ENCODE data around the gene ZFP36L2. TPM values are rescaled to one million over a fixed set of nuclear protein-coding genes. Genes with fewer than 3 reads are reported as not detected.

The ZFP36L2 gene
- total and polyA plus RNA-seq, 9 of the 15 experiments (the other 6 are each of a cell fraction or from before 2014, with no cell fraction given) = 4.1 to 60.6 (median 20.3) TPM

- TF ChIP-seq ZNF318 (IDR thresholded peaks at IDR 0.05; ENCODE audit: borderline replicate concordance in 1 of 2, low read depth in 1 of 2) (peak in 1 of 2 experiments; percentile 51; a peak in 1 of 4 replicates), TOE1 (IDR thresholded peaks at IDR 0.05; ENCODE audit: borderline replicate concordance) (no peak; the same call in 1 of the 2 replicates), TOE1 (CRISPR knock-in tag; IDR thresholded peaks at IDR 0.05; ENCODE audit: borderline replicate concordance, low read depth) (no peak), GTF2E2 (tag; IDR thresholded peaks at IDR 0.05) (no peak), CCAR2 (IDR thresholded peaks at IDR 0.05; ENCODE audit: low read depth, low read length) (no peak), ZNF24 (IDR thresholded peaks at IDR 0.05) (no peak), CBFA2T3 (IDR thresholded peaks at IDR 0.05) (0 out of 2 replicates have a peak, but pooled peaks have one; percentile 18), ZNF316 (IDR thresholded peaks at IDR 0.05) (no peak), ESRRA (IDR thresholded peaks at IDR 0.05; ENCODE audit: borderline replicate concordance, low read depth) (peak; percentile 48; the same call in 1 of the 2 replicates), ZNF121 (CRISPR knock-in tag; conservative IDR thresholded peaks at IDR 0.05) (no peak), ARID2 (IDR thresholded peaks at IDR 0.05) (no peak), ZZZ3 (IDR thresholded peaks at IDR 0.05) (no peak), PPARD (CRISPR knock-in tag; IDR thresholded peaks at IDR 0.05) (no peak), TRIM24 (IDR thresholded peaks at IDR 0.05) (peak in 1 of 2 experiments; percentile 45; a peak in 1 of 4 replicates), NFE2L1 (tag; IDR thresholded peaks at IDR 0.05; ENCODE audit: borderline replicate concordance, low read depth) (no peak), TEAD1 (CRISPR knock-in tag; IDR thresholded peaks at IDR 0.05) (0 out of 4 replicates have a peak, but pooled peaks of 1 of the 2 experiments have one; percentile 1), POLR2G (IDR thresholded peaks at IDR 0.05; ENCODE audit: low read depth, low read length) (peak; percentile 60), CHD1 (IDR thresholded peaks at IDR 0.05; ENCODE audit: low read length) (no peak), TCF7L2 (IDR thresholded peaks at IDR 0.05; ENCODE audit: low read depth, low read length) (no peak), ZNF217 (CRISPR knock-in tag; IDR thresholded peaks at IDR 0.05) (no peak)
These were observed 4.5 kb downstream of the ZFP36L2 start (continued) for GRCh38 chr2:43221763-43222474.

Measured in K562 (cell line).